GM19467 (cell line): ENCODE data around the gene SHC3.

Source experiments
- ATAC-seq: cut with Tn5 transposase; IDR thresholded peaks from one replicate; pipeline ENCODE4 v1.9.1; 2021; ENCODE audit warnings: mild to moderate bottlenecking, moderate library complexity; ENCODE audit not compliant: unreplicated experiment

Gene SHC3

DNA sequence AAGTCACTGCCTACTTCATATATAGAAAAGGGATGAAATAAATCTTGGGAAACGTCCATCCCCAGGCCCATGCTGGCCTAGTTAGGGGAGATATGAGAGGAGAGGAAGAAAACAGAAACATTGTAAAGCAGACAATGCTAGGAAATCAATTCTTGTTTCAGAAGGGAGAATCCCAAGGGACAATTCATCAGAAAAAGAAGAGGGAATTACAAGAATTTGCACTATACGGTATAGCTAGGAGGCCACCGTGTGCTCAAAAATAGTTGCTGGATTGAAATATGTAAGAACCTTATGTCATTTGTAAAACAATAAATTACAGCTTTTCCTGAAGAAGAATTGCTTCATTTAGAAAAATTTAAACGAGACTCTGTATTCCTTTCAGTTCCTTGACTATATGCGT, 8.3 kb upstream of the SHC3 start:
- ATAC-seq: no peak

GRCh38 chr9:89185980-89186379, 7.4 kb upstream of the SHC3 start:
- no peak for ATAC-seq

DNA sequence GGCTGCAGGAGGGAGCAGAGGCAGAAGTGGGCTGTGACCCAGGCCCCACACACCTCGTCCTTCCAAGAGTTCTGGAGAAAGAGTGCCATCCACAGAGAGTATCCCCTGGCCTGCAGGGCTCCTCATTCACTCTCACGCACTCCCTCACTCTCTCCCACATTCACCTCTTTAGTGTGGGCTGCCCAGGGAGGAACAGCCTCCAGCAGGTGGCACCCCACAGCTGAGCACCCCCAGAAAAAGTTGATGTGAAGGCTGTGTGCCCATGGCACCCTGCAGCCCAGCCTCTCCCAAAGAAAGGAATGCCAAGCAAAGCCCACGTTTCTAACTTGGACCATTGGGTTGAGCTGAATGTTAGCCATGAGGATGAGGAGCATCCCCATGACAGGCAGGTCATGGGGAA, 4.5 kb upstream of the SHC3 start:
- ATAC-seq: no peak

DNA sequence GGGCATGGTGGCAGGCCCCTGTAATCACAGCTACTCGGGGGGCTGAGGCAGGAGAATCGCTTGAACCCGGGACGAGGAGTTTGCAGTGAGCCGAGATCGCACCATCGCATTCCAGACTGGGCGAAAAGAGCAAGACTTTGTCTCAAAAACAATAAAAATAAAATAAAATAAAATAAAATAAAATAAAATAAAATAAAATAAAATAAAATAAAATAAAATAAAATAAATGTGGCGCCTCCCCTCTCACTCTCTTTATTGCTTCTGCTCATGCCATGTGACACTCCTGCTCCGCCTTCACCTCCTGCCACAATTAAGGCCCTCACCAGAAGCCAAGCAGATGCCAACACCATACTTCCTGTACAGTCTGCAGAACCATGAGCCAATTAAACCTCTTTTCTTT, 3.8 kb upstream of the SHC3 start:
- ATAC-seq: no peak

DNA sequence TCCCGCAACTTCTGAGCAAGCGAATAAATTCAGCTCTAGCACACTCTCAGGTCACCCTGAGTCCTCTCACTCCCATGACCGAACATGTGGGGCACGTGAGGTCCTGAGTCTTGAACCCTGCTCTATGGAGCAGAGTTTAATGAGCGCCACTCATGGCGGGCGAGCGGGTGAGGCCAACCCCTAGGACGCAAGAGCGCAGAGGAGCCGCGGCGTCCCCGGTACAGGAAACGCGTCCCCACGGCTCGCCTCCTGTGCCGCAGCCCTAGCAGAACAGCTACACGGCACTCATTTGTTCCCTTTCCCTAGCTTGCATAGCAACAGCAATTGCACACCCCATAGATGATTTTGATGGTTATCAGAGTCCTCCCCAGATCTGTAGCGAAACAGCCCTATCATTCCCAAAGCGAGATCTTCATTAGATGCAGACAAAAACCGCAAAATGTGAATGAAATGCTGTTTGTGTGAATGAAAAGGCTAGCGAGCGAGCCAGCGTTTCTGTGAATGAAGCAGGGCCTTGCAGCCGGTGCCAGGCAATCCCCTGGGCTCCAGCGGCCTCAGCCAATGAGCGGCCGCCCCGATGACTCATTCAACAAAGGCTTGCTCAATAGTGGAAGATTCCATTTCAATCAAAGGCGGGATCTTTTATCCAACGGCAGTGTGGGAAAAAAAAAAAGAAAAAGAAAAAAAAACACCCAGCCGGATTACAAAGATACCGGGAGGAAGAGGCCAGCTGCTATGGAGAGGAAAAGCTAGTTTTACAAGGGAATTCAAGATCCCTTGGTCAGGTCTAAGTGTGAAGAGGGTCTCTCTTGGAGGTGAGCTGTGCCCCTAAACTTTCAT, 1.5 kb upstream of the SHC3 start:
- no peak for ATAC-seq

DNA sequence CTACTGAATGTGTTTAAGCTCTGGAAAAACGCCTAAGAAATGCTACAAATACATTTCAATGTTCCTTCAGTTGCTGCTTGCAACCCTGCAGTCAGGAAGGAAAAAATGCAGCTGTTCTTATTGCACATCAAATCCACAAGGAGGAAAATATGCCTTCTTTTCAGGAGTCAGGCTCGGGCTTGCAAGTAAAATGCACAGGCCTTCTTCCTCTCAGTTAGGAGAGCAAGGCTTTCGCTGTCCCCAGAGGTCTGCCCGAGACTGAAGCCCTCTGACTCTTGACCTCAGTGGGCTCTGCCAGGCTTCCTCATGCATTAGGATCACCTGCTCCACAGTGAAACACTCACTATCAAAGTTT, 899 bp upstream of the SHC3 start:
- no peak for ATAC-seq

DNA sequence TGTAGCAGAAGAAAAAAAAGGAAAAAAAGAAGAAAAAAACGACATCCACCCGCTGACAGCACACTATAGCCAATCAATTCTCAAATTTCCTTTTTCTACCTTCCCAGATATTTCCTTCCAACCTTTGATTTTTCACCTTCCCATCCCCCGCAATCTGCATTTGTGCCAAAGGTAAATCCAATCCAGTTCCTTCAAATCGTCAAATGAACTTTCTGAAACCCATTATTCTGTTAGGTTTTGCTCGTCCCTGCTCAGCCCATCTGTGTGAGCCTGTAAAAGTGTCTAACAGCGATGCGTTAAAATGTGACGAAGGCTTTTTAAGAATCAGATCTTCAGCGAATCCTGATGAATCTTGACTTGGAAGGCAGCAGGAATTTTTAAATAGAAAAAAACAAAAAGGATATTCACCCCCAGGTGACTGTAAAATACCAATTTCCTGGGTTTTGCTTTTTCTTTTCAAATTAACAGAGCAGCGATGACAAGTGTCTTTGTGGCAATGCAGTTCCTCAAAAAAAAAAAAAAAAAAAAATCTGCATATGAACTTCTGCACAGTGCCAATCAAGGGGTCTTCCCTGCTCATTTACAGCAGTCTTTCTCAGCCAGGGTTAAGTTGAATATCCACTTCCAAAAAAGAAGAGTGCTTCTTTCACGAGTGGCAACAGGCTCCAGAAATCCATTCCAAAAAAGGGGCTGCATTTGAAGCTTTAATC, 367 bp upstream of the SHC3 start:
- ATAC-seq: no peak

- no peak for ATAC-seq
Observed at GRCh38 chr9:89177012-89177943, 1.3 kb downstream of the SHC3 start.

DNA sequence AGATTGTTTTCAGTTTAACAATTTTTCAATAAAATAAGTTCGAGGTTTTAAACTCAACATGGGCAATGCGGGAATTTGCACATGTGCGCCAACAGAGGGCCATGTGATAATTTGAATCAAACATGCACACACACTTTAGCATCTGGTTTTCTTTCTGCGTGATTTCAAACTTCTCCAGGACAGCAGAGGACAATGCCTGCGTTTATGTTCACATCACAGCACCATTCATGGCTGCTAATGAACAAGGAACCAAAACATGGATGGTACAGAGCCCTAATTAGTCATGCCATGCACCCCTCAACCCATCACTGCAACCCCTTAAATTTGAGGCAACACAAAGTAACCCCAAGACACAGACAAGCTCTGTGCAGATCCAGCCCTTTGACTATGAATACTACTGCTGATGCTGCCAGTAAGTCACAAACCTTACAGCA, 2.8 kb downstream of the SHC3 start:
- no peak for ATAC-seq

GRCh38 chr9:89174291-89174690, 4.3 kb downstream of the SHC3 start:
- no peak for ATAC-seq

GRCh38 chr9:89173072-89173471, 5.5 kb downstream of the SHC3 start:
- no peak for ATAC-seq

DNA sequence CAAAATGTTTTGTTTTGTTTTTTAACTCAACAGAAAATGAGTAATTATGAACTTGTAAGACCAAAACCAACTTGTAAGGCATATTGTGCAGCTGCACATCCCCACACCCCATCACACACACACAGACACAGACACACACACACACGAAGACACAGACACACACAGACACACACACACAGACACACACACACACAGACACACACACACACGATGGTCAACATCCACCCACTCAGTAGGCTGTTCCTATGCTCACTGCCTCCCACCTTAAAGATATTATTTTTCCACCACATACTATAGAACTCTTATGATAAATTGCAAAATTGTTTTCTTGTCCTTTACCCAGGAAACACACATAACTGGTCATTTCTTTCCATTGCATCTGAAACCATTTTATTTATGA, 6.2 kb downstream of the SHC3 start:
- no peak for ATAC-seq

DNA sequence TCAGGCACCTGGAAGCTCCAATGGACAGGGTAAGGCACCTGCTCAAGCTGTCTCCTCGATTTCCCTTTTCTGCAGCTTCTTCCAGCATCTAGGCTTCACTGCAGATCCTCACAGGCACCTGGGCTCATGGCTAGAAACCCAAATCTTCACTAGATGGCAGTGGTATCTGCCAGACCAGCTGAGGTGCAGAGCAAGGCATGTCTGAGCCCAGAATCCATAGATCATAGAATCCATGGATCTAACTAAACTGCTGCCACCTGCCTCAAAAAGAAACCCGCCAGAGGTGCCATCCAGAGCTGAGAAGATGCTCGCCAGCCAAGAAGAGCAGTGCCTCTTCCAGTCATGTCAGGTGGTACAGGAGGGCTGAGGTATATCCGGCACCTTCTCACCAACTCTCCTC, 6.9 kb downstream of the SHC3 start:
- no peak for ATAC-seq

DNA sequence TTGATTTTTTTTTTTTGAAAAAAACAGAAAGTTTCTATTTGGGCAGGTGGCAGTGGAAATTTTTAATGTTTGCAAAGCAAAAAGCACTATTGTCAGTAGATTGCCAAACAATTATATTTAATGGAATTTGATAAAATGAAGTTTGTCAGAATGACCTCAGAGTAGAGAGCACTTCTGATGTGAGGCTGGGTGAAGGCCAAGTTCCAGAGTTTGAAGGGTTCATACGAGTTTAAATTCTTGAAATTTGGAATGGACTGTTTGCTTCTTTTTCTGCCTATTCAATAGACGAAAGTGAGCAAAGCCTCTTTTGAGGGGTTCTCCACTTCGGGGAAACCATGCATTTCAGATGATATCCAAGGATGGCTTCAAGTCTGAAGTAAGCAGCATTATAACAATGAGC, 7.4 kb downstream of the SHC3 start:
- no peak for ATAC-seq

DNA sequence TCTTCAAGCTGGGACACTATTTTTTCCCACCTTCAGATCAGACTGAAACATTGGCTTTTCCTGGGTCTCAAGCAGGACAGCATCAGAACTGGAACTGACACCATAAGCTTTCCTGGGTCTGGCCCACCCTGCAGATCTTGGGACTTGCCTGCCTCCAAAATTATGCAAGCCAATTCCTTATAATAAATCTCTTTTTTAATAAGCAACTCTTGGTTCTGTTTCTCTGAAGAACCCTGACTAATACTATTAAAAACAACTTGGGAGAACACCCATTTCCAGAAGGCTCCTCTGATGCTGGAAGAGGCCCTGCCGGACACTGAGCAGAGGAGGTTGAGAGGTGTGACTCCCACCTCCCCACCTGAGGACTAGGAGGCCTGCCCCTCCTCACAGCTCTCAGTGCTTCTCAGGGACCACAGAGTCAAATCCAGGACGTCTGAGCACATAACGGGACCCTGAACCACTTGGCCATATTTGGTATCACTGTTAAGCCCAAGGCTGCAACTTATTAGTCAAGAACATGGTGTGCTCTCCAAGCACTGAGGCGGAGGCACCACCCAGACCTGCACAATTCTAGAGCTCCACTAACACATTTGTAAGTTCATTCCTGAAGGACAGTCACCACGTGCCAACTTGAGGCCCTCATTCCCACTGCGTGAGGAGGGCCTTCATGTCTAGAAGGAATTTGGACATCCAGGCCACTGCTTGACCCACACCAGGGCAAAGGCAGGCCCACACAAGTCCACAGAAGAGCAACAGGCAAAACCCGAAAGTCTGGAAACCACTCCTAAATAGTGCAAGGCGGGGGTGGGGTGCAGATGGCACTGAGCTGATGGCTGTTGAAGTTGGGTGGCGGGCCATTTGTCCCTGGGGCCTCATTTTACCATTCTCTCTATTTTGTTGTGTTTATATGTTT, 9.5 kb downstream of the SHC3 start:
- ATAC-seq: no peak

GRCh38 chr9:89167788-89168187, 10.8 kb downstream of the SHC3 start:
- no peak for ATAC-seq

DNA sequence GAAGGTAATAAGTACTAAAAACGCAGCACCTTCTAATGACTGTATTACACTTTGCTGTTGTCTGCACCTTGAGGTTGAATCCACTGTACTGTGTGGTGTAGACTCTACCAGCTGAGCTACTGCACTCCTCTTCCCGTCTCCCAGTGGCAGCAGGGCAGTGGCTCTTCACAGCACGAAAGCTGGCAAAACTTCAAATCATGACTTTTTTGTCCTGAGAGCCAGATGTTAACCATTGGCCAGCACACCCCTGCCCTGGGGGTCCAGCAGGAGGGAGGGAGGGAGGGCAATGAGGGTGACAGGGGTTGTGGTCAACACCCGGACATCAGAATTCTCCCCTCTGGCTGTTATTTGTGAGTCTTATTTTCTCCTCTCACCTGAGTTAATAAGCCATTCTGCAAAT, 11.8 kb downstream of the SHC3 start:
- no peak for ATAC-seq

DNA sequence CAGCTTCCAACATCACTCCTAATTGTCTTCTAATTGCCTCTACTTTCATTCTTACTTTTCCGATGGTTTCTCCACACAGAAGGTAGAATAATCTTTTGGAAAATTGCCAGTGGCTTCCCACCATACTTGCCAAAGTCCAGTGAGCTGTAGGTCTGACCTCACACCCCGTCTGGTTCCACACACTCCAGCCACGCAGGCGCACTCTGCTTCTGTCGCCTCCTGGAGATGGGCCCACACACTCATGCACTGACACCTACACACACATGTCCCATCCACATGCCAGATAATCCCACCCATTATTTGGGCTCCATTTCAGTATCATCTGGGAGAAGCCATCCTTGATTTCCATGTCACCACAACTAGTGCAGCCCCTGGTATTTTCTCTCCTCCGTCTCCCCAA, 12.7 kb downstream of the SHC3 start:
- ATAC-seq: no peak

GRCh38 chr9:89165341-89165740, 13.3 kb downstream of the SHC3 start:
- ATAC-seq: no peak

DNA sequence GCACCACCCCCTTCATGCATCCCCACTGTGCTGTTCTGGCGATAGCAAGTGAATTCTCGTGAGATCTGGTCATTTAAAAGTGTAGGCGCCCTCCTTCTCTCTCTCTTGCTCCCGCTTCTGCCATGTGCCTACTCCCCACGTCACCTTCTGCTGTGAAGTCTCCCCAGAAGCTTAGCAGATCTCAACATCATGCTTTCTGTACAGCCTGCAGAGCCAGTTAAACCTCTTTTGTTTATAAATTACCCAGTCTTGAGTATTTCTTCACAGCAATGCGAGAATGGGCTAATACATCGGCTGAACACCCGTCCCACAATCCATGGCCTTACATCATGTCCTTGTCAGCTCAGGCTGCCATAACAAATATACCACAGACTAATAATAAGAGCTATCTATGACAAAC, 17.4 kb downstream of the SHC3 start:
- ATAC-seq: no peak
